GM18907 (cell line): ENCODE data around the gene IFITM1.
"Not testable (repeated sequence)": the region's sequence is repeated elsewhere in the genome, so short reads cannot be mapped to it uniquely, and the experiment has no call there.

Source experiments
- ATAC-seq: cut with Tn5 transposase; IDR thresholded peaks from one replicate; pipeline ENCODE4 v1.9.1; 2021; ENCODE audit warnings: mild to moderate bottlenecking, moderate library complexity; ENCODE audit not compliant: unreplicated experiment

IFITM1 gene

GRCh38 chr11:340539-341512 lies 27.0 kb downstream of the IFITM1 start:
- no peak for ATAC-seq

GRCh38 chr11:342328-342727 lies 28.5 kb downstream of the IFITM1 start:
- no peak for ATAC-seq

- no peak for ATAC-seq
Observed at GRCh38 chr11:344836-345578, 31.2 kb downstream of the IFITM1 start.

GRCh38 chr11:346529-346928 lies 32.7 kb downstream of the IFITM1 start:
- no peak for ATAC-seq

GRCh38 chr11:349270-349954 lies 35.6 kb downstream of the IFITM1 start:
- not testable (repeated sequence) for ATAC-seq

GRCh38 chr11:350033-350722 lies 36.3 kb downstream of the IFITM1 start:
- ATAC-seq: peak; percentile 24

- ATAC-seq: peak; percentile 61
Observed at GRCh38 chr11:350723-351255, 36.9 kb downstream of the IFITM1 start.

- no peak for ATAC-seq
Observed at GRCh38 chr11:351411-351810, 37.6 kb downstream of the IFITM1 start.

GRCh38 chr11:352456-353031 lies 38.7 kb downstream of the IFITM1 start:
- ATAC-seq: no peak

GRCh38 chr11:353179-353873 lies 39.5 kb downstream of the IFITM1 start:
- ATAC-seq: no peak

- ATAC-seq: peak; percentile 52
Observed at GRCh38 chr11:355581-356458, 42.0 kb downstream of the IFITM1 start.

GRCh38 chr11:356610-357009 lies 42.8 kb downstream of the IFITM1 start:
- no peak for ATAC-seq

- no peak for ATAC-seq
Observed at GRCh38 chr11:357582-357981, 43.7 kb downstream of the IFITM1 start.

GRCh38 chr11:358129-358800 lies 44.4 kb downstream of the IFITM1 start:
- ATAC-seq: no peak

GRCh38 chr11:359181-359714 lies 45.4 kb downstream of the IFITM1 start:
- no peak for ATAC-seq

- no peak for ATAC-seq
Observed at GRCh38 chr11:360326-361280, 46.8 kb downstream of the IFITM1 start.
